Kidney (tissue), 14 donors: ENCODE results near the gene PHF23. TPM values are rescaled to one million over a fixed set of nuclear protein-coding genes. Genes with fewer than 3 reads are reported as not detected.

Experiments
- DNase-seq, 5 donors: peaks; one replicate each; pipeline ENCODE4 v3.0.0-alpha.2; 2013 to 2020
- FAIRE-seq: peaks from 2 replicates; lab custom pipeline; 2012; peaks lifted over from hg19 to GRCh38; lab: Jason Lieb, UNC
- H3K27ac ChIP-seq, 2 donors: one replicate each; pipeline ENCODE4 v1.7.0; 2013; ENCODE audit warnings: low read depth in 2 of 2, low read length in 2 of 2, inconsistent platforms in 1 of 2
- H3K27me3 ChIP-seq: one replicate; pipeline ENCODE4 v1.7.1; 2013; ENCODE audit warnings: low read length, inconsistent platforms; ENCODE audit not compliant: control insufficient read depth, insufficient read depth
- H3K36me3 ChIP-seq, 3 donors: one replicate each; pipeline versions ENCODE4 v1.7.0 to v1.7.1; 2013; ENCODE audit warnings: low read length in 3 of 3, control low read depth in 1 of 3, inconsistent platforms in 1 of 3; ENCODE audit not compliant: insufficient read depth in 3 of 3, control insufficient read depth in 2 of 3
- H3K4me1 ChIP-seq, 3 donors: one replicate each; pipeline versions ENCODE4 v1.7.0 to v1.7.1; 2013; ENCODE audit warnings: low read length in 3 of 3, inconsistent platforms in 1 of 3, low read depth in 1 of 3; ENCODE audit not compliant: control insufficient read depth in 2 of 3, insufficient read depth in 2 of 3
- H3K4me3 ChIP-seq, 3 donors: one replicate each; pipeline versions ENCODE4 v1.7.0 to v1.8.1; 2013; ENCODE audit warnings: low read length in 3 of 3, control low read depth in 1 of 3, inconsistent platforms in 1 of 3
- H3K9ac ChIP-seq, 3 donors: one replicate each; pipeline versions ENCODE4 v1.7.0 to v1.7.1; 2013; ENCODE audit warnings: low read length in 3 of 3, control low read depth in 1 of 3, inconsistent platforms in 1 of 3
- H3K9me3 ChIP-seq, 3 donors: one replicate each; pipeline versions ENCODE4 v1.7.0 to v1.7.1; 2013; ENCODE audit warnings: low read length in 3 of 3, control low read depth in 1 of 3, inconsistent platforms in 1 of 3; ENCODE audit not compliant: control insufficient read depth in 2 of 3, insufficient read depth in 1 of 3
- intact Hi-C: fragments of 100-400 bp; cut with DNase I; formaldehyde crosslinking; loops from one replicate; pipeline ENCODE4 v1.11.1; 2022
- polyA plus RNA-seq: library from polyadenylated mRNA; stranded (reverse); fragments of 350-450 nt; fragmentation: Illumina TruSeq; extraction: RNeasy Lipid Tissue Mini Kit (QIAGEN cat#74804); gene quantifications from one replicate; pipeline ENCODE4 v1.2.3, GENCODE V29; 2014; ENCODE audit warnings: low read depth, low replicate concordance; ENCODE audit not compliant: insufficient read depth
- total RNA-seq: library from RNA; stranded (reverse); fragmentation: NEBNext Ultra II Directional; extraction: Animal tissue kit (Norgen Biotek cat#: 25700); gene quantifications from one replicate; pipeline ENCODE4 v1.2.1, GENCODE V29; 2021
- TF ChIP-seq, protein P1 (sequence below): IDR thresholded peaks from 3 replicates; pipeline ENCODE4 v1.5.1; 2012; ENCODE audit warnings: mild to moderate bottlenecking, moderate library complexity, borderline replicate concordance; ENCODE audit not compliant: insufficient read depth; ENCODE audit errors: extremely low read depth
- donor health status: control.
- donor health status: control.
- donor health status: control.
- donor health status: control.
- donor health status: control.
- donor health status: DM: yes; HTN: yes; CAD: no.
- donor health status: Normal renal cell carcinoma (clear cell type).

The PHF23 gene
- total and polyA plus RNA-seq, 2 donors from 2014 or later = 28.1 to 48.5 TPM

- DNase-seq = no peak
- intact Hi-C loops = no loop called here
- Histone ChIP-seq H3K9me3 (no peaks in the 10 kb centered on the region), H3K4me1 (peaks cover 0 to 21% (median 3%) of the 10 kb centered on the region in 3 donors), H3K36me3 (peaks cover 0 to 8% (median 7%) of the 10 kb centered on the region in 3 donors), H3K4me3 (peak overlapping the region in 2 of 3 donors; percentile 53 to 74), H3K9ac (peak overlapping the region in 1 of 3 donors; percentile 91), H3K27ac (peak overlapping the region; percentile 72 to 89), H3K27me3 (no peaks in the 10 kb centered on the region)
- TF ChIP-seq, protein P1, sequence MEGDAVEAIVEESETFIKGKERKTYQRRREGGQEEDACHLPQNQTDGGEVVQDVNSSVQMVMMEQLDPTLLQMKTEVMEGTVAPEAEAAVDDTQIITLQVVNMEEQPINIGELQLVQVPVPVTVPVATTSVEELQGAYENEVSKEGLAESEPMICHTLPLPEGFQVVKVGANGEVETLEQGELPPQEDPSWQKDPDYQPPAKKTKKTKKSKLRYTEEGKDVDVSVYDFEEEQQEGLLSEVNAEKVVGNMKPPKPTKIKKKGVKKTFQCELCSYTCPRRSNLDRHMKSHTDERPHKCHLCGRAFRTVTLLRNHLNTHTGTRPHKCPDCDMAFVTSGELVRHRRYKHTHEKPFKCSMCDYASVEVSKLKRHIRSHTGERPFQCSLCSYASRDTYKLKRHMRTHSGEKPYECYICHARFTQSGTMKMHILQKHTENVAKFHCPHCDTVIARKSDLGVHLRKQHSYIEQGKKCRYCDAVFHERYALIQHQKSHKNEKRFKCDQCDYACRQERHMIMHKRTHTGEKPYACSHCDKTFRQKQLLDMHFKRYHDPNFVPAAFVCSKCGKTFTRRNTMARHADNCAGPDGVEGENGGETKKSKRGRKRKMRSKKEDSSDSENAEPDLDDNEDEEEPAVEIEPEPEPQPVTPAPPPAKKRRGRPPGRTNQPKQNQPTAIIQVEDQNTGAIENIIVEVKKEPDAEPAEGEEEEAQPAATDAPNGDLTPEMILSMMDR = no peak
- FAIRE-seq = no peak
These were observed 20.9 kb upstream of the PHF23 start for GRCh38 chr17:7260151-7260550.

- H3K27ac ChIP-seq = peak overlapping the region; percentile 51 to 76
- intact Hi-C loops = no loop called here
- no peaks in the 10 kb centered on the region for H3K9me3 ChIP-seq
- peaks cover 0 to 21% (median 3%) of the 10 kb centered on the region in 3 donors for H3K4me1 ChIP-seq
- peaks cover 0 to 13% (median 7%) of the 10 kb centered on the region in 3 donors for H3K36me3 ChIP-seq
- DNase-seq (no peak), FAIRE-seq (no peak)
- H3K27me3 ChIP-seq = no peaks in the 10 kb centered on the region
- peak overlapping the region in 1 of 3 donors; percentile 26 for H3K4me3 ChIP-seq
- H3K9ac ChIP-seq = no peak overlapping the region
- TF ChIP-seq, protein P1 = no peak
These were observed 20.3 kb upstream of the PHF23 start for GRCh38 chr17:7259555-7259889.

- FAIRE-seq = no peak
These were observed 19.7 kb upstream of the PHF23 start for GRCh38 chr17:7258731-7259554.

More at GRCh38 chr17:7258731-7259554, 19.7 kb upstream of the PHF23 start:
- intact Hi-C loops = no loop called here
- TF ChIP-seq, protein P1 = no peak
- Histone ChIP-seq H3K27ac (peak overlapping the region; percentile 66 to 76), H3K9ac (no peak overlapping the region), H3K4me3 (peak overlapping the region in 1 of 3 donors; percentile 26), H3K36me3 (peaks cover 0 to 19% (median 7%) of the 10 kb centered on the region in 3 donors), H3K9me3 (no peaks in the 10 kb centered on the region), H3K4me1 (peaks cover 0 to 21% (median 3%) of the 10 kb centered on the region in 3 donors), H3K27me3 (no peaks in the 10 kb centered on the region)
- DNase-seq = no peak
